Measurements from ENCODE around the gene CAV1. TPM values are rescaled to one million over a fixed set of nuclear protein-coding genes. Genes with fewer than 3 reads are reported as not detected.

Gene CAV1
- total RNA-seq, 4 donors from 2014 or later: 21.7 to 171 (median 86.8) TPM

GRCh38 chr7:116529250-116529649 is 4.4 kb downstream of the CAV1 start:
- DNase-seq: no peak
- Histone ChIP-seq H3K4me3 (peak overlapping the region in 2 of 4 donors; percentile 62 to 90), H3K27me3 (peaks cover 0 to 16% (median 0%) of the 10 kb centered on the region in 4 donors), H3K9me3 (no peaks in the 10 kb centered on the region), H3K36me3 (peaks cover 0 to 12% (median 0%) of the 10 kb centered on the region in 3 donors), H3K27ac (peak overlapping the region in 3 of 4 donors; percentile 17 to 97 (median 93)), H3K4me1 (peaks cover 19 to 76% (median 20%) of the 10 kb centered on the region in 3 donors)
- 23 to 25% methylated on average over 1 of the region's 1 CpG for WGBS, 2 donors
- TF ChIP-seq POLR2A (IDR thresholded peaks at IDR 0.05): no peak
- TF ChIP-seq, protein P1, sequence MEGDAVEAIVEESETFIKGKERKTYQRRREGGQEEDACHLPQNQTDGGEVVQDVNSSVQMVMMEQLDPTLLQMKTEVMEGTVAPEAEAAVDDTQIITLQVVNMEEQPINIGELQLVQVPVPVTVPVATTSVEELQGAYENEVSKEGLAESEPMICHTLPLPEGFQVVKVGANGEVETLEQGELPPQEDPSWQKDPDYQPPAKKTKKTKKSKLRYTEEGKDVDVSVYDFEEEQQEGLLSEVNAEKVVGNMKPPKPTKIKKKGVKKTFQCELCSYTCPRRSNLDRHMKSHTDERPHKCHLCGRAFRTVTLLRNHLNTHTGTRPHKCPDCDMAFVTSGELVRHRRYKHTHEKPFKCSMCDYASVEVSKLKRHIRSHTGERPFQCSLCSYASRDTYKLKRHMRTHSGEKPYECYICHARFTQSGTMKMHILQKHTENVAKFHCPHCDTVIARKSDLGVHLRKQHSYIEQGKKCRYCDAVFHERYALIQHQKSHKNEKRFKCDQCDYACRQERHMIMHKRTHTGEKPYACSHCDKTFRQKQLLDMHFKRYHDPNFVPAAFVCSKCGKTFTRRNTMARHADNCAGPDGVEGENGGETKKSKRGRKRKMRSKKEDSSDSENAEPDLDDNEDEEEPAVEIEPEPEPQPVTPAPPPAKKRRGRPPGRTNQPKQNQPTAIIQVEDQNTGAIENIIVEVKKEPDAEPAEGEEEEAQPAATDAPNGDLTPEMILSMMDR (IDR thresholded peaks at IDR 0.05): no peak
- intact Hi-C loops (cut with DNase I): loop anchor here (5.0 kb wide), 2 partner anchors 212 to 272 kb away; no protein-coding TSS in a partner anchor

DNA sequence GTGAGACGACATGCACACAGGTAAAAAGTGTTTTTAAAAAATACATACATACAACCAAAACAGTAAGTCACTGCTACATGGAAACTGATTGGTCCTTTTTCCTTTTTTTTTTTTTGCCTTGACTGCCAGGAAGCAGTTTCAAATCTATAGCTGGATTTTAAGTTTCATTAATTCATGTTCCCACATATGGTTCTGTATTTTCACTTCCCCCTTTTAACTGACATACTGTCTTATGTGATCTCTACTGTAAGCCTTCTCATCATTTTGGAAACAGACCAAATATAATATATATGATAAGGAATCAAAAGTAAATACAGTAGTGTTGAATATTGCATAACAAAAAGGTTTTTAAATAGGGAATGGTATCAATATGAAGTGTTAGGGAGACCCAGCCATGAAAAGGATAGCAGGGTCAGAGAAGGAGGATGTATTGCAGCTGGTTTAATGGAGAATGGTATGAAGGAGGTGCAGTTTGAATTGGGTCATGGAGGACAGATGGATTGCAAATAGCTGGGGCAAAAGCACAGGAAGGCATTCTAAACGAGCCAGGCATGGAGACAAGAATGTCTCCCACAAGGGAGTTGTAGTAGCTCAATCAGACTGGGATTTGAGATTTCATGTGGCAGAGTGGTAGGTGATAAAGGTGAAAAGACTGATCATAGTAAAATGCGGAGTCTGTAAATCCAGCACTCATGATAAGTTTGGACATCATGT is 5.4 kb downstream of the CAV1 start:
- H3K4me3 ChIP-seq: peak overlapping the region in 3 of 4 donors; percentile 2 to 90 (median 13)
- intact Hi-C loops (cut with DNase I): loop anchor here (10.0 kb wide), 1 partner anchor 55 kb away; no protein-coding TSS in a partner anchor
- peaks cover 0 to 12% (median 0%) of the 10 kb centered on the region in 3 donors for H3K36me3 ChIP-seq
- peaks cover 12 to 75% (median 24%) of the 10 kb centered on the region in 3 donors for H3K4me1 ChIP-seq
- H3K27ac ChIP-seq: peak overlapping the region in 1 of 4 donors; percentile 11
- WGBS, 2 donors: 53 to 60% methylated on average over 3 of the region's 3 CpGs
- DNase-seq: no peak
- no peak for TF ChIP-seq POLR2A (IDR thresholded peaks at IDR 0.05)
- TF ChIP-seq, protein P1 (IDR thresholded peaks at IDR 0.05): no peak
- H3K9me3 ChIP-seq: no peaks in the 10 kb centered on the region
- H3K27me3 ChIP-seq: peaks cover 0 to 9% (median 0%) of the 10 kb centered on the region in 4 donors

DNA sequence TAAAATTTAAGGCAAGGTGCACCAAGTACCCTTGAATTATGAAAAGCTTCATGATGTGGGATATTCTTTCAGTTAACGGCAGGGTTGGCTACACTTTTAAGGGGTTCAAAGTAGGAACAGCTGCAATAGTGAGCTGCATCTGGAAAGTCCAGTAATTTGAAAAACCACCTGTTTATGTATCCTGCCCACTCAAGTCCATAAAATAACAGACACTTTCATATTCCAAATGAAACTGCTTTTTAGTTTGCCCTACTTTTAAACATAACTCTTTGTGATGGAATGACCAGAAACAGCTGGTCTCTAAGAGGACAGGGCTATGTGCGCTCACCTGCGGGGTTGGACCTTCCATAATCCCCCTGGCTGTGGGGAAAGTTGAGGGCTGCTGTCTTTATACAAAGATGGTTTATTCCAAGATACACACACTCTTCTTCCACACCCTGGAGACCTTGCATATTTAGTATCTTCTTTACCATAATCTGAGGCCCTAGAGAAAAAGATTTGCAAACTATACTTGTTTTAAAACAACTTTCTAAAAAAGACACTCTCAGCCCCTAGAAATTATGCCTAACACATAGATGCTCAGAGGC is 7.4 kb downstream of the CAV1 start:
- 68 to 79% methylated on average over 3 of the region's 3 CpGs for WGBS, 2 donors
- no peak for DNase-seq
- intact Hi-C loops (cut with DNase I): loop anchor here (10.0 kb wide), 1 partner anchor 53 kb away; no protein-coding TSS in a partner anchor
- TF ChIP-seq, protein P1 (IDR thresholded peaks at IDR 0.05): no peak
- TF ChIP-seq POLR2A (IDR thresholded peaks at IDR 0.05): no peak
- Histone ChIP-seq H3K9me3 (no peaks in the 10 kb centered on the region), H3K36me3 (peaks cover 0 to 25% (median 5%) of the 10 kb centered on the region in 3 donors), H3K4me1 (peaks cover 4 to 59% (median 28%) of the 10 kb centered on the region in 3 donors), H3K27me3 (no peaks in the 10 kb centered on the region), H3K27ac (no peak overlapping the region), H3K4me3 (peak overlapping the region in 1 of 4 donors; percentile 40)

DNA sequence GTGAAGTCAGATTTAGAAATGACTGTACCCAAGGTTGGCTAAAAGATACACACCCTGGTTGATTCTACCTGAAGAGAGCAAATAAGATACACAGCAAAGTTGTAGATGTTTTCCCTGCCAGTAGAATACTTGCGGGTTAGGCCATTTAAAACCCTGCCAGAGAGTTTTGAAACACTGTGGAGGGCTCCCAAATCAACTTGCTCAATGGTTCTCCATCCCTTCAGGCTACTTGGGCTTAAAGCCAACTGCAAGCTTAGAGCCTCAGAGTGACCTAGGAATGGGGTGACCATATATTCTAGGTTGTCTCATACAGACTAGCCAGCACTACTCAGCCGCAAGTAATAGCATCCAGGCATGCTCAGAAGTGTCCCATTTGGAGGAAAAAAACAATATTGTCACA is 10.0 kb downstream of the CAV1 start:
- 57 to 78% methylated on average over 2 of the region's 2 CpGs for WGBS, 2 donors

More for the DNA sequence above, 10.0 kb downstream of the CAV1 start:
- H3K27ac ChIP-seq: peak overlapping the region in 2 of 4 donors; percentile 23 to 31
- intact Hi-C loops (cut with DNase I): loop anchor here (10.0 kb wide), 1 partner anchor 50 kb away; no protein-coding TSS in a partner anchor
- H3K9me3 ChIP-seq: no peaks in the 10 kb centered on the region
- peaks cover 0 to 35% (median 27%) of the 10 kb centered on the region in 3 donors for H3K4me1 ChIP-seq
- no peaks in the 10 kb centered on the region for H3K27me3 ChIP-seq
- TF ChIP-seq, protein P1 (IDR thresholded peaks at IDR 0.05): no peak
- TF ChIP-seq POLR2A (IDR thresholded peaks at IDR 0.05): no peak
- no peak for DNase-seq
- no peak overlapping the region for H3K4me3 ChIP-seq
- peaks cover 0 to 33% (median 5%) of the 10 kb centered on the region in 3 donors for H3K36me3 ChIP-seq
